Right ventricle myocardium superior (tissue), 1 donor: ENCODE data around the gene KRT73. TPM values are rescaled to one million over a fixed set of nuclear protein-coding genes. Genes with fewer than 3 reads are reported as not detected.

Experiments used
- ATAC-seq: fragments of 200-7000 bp; cut with Tn5 transposase; one replicate; pipeline ENCODE4 v1.9.1; 2020; ENCODE audit warnings: mild to moderate bottlenecking; ENCODE audit not compliant: poor library complexity
- DNase-seq: peaks from one replicate; pipeline ENCODE4 v3.0.0-alpha.2; 2020
- intact Hi-C: fragments of 100-400 bp; cut with DNase I; formaldehyde crosslinking; loops from one replicate; pipeline ENCODE4 v1.11.2; 2022
- total RNA-seq: library from RNA; stranded (reverse); fragmentation: NEBNext Ultra II Directional; extraction: Animal tissue kit (Norgen Biotek cat#: 25700); gene quantifications from one replicate; pipeline ENCODE4 v1.2.1, GENCODE V29; 2021
- donor health status: DM: no; HTN: yes; CAD: no; lungs with severe emphysema.

The KRT73 gene
- total RNA-seq, 1 donor from 2014 or later = not detected

DNA sequence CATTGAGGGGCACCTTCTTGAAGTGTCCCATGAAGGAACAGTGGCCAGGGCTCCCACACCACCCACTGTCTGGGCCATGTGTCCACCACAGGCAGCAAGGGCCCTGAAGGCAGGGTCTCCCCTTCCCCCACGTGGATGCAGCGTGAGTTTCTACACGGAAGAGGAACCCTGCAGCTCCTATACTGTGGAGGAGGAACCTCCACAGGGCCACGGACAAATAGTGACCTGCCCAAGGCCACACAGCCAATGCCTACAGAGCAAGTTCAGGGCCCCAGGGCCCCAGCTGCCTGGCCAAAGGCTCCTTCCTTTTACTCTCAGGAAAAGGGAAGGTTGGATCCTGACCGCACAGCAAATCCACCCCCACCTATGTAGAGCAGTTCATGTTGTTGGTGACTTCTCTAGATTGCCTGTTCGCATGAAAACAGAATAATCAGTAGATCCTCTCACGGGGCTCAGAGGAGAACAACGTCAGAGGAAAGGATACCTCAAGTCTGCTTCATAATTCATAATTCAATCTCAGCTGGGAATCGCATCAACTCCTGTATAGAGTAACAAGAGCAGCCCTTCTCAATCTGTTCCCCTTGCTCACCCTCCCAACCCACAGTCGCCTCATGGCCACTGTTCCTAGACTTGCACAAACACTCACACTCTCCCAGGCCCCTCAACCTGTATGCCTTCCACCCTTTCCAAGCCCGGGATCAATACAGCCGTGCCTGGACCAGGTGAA lies 11.1 kb upstream of the KRT73 start:
- ATAC-seq (no peak), DNase-seq (no peak)
- intact Hi-C loops = no loop called here

DNA sequence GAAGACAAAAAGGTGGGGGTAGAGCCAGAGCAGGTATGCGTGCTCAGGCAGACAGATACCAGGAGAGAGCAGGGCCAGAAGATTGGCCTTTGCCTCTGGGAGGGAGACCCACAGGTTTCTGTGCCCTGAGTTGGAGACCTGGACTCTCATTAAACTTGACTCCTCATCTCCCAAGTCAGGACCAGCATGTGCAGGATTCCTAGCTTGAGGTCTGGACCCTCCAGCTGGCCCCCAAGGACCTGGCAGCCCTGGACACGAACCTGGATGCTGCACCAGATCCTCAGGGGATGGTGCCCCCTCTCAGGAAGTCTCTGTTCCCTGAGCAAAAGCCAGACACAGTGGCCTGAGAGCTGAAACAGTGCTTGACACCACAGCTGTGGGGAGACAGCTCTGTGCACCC lies 10.5 kb upstream of the KRT73 start:
- ATAC-seq = no peak

DNA sequence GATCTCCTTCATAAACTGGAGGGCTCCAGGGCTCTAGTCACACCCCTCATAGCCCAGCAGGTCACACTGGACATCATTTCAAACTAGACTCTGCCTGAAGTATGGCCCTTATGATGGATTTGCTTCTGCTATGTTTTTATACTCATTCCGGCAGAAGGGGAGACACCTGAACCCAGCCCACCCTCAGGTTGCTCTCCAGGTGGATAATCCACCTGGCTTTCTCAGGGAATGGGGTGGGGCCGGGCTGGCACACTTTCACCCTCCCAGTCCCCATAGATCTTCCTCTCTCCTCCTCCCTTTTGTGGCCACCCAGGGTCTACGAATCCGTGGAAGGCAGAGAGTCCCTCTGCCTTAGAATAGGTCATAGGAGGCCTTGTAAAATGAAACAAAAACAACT lies 9.8 kb upstream of the KRT73 start:
- DNase-seq (no peak), ATAC-seq (no peak)
- intact Hi-C loops = no loop called here

More for the DNA sequence above, 10.5 kb upstream of the KRT73 start:
- DNase-seq = no peak
- intact Hi-C loops = no loop called here

DNA sequence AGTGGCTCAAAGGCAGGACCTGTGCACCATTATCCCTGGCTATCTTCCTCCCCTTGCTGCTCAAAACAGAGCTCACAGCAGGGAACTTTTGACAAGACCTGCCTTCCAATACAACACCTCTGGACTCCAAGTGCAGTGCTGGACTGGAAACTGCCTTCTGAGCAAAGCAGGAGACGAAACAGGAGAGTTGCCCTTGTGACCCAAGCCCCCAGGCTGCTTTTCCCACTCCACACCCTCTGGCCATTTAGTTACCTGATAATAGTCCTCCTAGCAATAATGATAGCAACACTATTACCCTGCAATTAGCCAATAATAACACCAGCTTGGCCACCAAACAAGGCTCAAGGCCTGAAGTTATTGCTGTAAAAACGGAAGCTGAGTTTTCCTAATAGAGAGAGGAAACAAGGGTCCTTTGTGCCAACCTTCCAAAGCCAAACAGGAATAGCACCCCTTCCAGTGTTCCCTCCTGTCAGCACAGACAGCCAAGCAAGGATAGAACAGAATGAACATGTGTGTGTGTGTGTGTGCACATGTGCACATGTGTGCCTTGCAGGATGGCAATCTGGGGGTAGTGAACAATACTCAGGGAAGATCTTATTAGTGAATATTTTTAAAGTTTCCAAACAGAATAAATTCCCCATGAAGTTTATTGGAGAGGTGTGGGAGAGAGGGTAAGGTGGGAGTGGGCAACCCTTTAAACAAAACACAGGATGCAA lies 9.2 kb upstream of the KRT73 start:
- intact Hi-C loops = no loop called here
- no peak for ATAC-seq

DNA sequence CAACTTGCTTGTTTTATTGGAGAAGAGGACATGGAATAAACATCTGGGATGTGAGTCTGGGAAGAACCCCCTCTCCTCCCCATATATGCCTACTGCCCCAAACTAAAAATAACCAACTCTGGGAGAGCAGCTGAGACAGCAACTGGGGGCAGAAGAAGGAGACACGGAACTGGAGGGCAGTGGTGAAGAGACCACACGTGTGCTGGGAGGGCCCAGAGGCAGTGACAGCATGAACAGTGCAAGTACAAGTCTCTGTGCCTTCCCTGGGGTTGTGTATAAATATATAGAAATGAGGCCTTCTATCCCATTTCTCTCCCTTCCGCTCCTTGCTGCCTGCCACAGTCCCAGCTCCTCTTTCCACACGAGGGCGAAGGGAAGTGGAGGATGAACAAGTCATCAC lies 4.0 kb upstream of the KRT73 start:
- no peak for DNase-seq
- ATAC-seq = no peak
- intact Hi-C loops = no loop called here

More for the DNA sequence above, 9.2 kb upstream of the KRT73 start:
- no peak for DNase-seq

DNA sequence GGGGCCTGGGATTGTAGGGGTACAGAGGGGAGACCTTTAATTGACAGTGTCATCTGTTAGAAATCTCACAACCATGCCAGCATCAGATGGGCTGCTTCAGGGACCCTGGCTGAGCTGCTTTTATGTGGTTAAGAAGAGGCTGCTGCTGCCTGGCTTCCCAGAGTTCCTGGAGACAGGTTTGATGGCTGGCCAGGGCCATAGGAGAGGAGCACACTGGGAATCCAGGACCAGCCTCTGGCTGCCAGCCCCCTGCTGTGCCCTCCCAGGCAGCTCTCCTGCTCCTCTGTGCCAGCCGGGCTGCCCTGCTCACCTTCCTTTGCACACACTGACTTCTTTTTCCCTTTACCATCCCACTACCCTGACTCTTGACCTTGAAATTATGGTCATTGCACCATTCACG lies 507 bp upstream of the KRT73 start:
- DNase-seq (no peak), ATAC-seq (no peak)
- intact Hi-C loops = no loop called here

DNA sequence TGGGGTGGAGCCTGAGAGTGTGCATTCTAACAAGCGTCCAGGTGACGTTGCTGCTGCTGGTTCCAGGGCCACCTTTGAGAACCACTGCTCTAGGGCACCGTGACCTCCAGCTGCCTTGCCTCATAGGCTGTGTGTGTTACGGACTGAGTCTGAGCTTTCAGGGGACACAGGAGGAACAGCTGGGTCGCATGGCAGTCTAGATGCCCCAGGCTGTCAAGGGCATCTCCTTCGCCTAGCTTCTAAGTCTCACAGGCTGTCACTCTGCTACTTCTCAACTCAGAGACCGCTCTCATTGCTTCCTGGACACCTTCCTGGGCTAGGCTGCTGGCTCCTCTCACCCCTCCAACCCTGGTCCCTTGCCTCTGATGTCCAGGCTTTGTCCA lies 965 bp downstream of the KRT73 start:
- no peak for DNase-seq
- no peak for ATAC-seq
- intact Hi-C loops = no loop called here

DNA sequence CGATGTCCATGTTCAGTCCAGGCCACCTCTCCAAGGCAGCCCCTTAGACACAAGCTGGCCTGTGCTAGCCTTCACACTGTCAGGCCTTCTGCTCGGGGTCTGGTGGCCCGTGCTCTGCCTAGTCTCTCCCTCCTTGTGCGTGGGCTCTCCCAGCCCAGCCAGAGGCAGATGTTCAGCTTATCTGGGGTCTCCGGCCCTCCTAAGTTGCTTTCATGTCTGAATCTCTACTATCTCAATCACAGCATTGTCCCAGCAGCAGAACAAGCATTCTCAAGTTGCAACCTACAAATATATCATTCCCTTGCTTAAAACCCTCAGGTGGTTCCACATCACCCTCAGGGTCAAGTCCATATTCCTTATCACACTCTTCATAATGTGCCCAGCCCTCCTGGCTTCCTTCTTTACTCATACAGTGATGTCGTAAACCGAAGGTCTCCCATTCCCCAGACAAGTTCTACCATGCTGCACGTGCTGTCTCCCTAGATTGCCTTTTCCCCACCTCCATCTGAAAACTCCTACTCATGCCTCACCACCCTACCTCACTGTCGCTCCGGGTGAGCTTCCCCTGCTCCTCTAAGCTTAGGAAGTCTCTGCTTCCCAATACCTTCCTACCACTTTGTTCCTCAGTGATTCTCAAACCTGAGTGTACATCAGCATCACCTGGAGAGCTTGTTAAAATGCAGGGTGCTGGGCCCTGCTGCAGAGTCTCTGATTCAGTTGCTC lies 1.5 kb downstream of the KRT73 start:
- DNase-seq = no peak
- ATAC-seq = no peak
- intact Hi-C loops = no loop called here

DNA sequence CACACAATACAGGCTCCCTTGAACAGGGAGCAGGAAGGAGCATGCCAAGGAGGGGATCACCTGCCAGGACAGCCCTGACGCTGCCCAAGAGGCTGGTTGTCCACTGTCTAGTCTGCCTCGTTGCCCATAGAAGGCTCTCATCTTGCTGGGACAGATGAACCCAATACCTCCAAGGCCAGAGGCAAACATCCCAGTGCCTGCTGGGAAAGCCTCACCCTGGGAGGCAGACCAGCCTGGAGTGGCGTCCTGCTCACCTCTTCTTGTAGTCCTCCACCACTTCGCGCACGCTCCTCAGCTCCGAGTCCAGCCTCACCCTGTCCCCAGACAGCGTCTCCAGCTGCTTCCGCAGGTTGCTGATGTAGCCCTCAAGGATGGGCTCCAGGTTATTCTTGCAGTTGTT lies 2.4 kb downstream of the KRT73 start:
- intact Hi-C loops = no loop called here
- DNase-seq = no peak
- ATAC-seq = no peak

DNA sequence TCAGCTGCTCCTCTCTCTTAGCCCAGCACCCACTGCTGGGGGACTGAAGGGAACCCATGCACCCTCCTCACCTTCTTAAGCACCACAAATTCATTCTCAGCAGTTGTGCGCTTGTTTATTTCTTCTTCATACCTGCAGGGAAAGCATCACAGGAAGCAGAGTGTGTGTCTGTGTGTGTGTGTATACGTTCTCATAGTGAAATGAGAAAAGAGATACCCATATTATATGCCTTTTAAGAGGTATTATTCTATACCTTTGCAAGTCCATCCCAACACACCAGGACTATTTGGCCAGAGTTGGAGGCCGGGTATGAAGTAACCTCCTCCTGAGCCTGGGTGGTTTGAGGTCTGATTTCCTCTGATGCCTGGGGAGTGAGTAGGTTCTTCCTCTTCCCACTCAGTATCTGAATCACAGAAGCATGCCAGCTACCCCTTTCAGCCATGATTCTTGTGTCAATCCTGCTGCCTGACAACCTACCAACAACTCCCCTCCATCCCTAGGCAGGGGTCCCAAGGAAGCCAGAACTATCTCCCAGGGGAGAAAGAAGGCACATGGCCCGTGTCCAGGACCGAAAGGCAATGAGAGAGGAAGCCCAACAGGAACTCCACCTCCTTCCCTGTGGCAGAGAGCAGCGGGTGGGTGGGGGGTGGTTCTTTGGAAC lies 3.0 kb downstream of the KRT73 start:
- DNase-seq = no peak
- intact Hi-C loops = no loop called here
- no peak for ATAC-seq

DNA sequence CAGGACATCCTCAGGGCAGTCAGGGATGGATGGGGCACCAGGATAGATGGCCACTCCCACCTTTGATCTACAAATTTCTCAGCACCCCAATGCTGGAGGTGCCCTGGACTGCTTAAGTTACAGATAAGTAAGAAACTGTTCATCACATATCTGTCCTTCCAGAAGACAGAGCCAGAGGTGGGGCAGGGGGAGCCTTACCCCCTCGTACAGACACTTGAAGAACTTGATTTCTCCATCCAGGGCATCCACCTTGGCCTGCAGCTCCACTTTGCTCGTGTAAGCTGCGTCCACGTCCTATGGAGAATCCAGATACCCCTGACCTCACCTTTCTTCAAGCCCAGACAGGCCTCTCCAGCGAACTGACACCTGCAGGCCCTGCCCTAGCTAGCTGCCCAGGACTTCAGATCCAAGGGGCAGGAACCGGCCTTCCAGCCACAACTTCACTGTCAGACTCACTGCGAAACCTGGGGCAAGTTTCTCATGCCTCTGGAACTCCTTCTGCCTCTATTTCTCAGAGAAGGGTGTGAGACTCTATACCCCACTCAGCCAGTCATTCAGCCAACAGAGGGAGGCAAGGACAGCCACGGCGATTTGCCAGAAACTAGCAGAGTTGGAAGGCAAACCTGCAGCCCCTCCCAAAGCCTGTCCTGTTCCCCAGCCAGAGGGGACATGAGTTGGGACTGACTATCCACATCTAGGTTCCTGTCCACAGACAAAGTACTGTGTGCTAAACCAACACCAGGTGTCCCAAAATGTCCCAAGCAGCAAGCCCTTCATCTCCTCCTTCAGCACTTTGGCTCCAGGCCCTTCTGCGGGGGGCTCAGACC lies 3.8 kb downstream of the KRT73 start:
- ATAC-seq = no peak
- DNase-seq = no peak
- intact Hi-C loops = no loop called here

DNA sequence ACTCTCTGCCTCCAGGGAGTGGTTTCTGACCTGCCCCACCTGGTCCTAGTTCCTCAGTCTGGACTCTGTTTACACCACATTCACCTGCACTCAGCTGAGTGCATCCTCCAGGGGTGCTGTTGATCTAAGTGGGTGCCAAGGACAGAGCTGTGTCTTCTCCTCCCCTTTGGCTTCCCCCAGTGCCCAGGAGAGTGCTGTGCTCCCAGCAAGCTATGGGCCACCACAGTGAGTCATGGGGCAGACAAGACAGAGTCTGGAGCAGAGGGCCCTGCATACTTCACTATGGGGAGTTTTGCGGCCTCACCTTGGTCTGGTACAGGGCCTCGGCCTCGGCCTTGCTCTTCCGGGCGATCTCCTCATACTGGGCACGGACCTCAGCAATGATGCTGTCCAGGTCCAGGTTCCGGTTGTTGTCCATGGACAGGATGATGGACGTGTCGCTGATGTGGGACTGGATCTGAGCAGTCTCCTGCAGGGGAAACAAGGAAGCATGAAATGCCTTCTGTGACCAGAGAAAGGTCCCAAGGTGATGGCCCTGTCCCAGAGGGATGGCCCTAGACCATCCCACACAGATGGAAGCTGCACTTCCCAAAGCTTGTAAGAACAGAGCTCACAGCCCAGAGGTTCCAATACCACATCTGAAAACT lies 4.9 kb downstream of the KRT73 start:
- ATAC-seq = no peak
- no peak for DNase-seq
- intact Hi-C loops = no loop called here

DNA sequence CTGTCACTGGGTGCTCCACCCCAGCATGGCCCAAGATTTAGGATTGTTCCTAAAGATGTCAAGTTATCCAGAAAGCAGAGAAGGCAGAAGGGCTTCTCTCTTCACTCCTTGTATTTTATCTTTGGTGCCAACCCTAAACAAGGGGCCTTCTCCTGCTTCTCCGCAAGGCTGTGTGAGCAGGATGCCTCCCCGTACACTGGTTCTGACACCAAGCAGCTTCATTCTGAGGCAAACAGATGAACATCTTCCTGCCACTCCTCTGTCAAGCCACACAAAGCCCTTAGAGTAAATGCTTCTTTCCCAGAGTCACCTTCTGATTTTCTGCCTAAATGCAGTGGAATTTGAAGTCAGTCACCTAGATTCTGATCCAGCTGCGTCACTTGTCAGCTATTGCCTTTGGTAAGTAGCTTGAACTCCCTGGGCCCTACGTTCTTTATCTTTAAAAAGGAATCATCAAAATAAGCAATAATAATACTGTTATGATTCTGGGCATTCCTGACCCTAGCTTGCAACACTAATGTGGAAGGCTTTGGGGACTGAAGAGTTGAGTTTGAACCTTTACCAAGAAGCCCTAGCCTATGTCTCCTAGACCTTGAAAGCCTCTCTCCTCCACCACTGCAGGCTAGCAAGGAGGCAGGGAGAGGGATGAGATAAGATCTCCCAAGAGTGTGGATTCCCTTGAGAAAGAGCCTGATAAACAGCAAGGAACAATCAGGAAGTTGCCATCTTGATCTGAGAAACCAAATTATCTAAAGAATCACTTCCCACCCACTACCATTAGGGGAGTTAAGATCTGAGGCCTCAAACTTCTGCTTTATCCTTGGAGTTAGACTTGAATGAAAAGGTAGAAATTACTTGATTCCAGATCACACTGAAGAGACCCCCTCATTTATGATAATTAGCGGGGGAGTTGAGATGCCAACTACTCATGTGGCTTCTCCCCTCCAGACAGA lies 5.7 kb downstream of the KRT73 start:
- DNase-seq (no peak), ATAC-seq (no peak)
- intact Hi-C loops = no loop called here

DNA sequence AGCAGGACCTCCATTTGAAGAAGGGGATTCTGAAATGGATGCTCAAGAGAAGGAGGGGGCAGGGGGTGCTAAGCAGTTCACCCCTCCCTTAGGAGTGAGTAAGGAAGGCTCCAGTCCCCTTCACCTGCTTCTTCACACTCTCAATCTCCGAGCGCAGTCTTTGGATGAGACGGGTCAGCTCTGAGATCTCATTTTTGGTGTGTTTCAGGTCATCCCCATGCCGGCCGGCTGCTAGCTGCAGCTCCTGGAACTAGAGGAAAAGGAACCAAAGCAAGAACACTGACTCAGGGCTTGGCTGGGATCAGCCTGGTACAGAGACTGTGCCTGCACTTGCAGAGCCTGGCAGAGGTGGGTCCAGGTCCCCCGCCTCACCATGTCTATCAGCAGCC lies 7.3 kb downstream of the KRT73 start:
- intact Hi-C loops = no loop called here
- ATAC-seq (no peak), DNase-seq (no peak)

DNA sequence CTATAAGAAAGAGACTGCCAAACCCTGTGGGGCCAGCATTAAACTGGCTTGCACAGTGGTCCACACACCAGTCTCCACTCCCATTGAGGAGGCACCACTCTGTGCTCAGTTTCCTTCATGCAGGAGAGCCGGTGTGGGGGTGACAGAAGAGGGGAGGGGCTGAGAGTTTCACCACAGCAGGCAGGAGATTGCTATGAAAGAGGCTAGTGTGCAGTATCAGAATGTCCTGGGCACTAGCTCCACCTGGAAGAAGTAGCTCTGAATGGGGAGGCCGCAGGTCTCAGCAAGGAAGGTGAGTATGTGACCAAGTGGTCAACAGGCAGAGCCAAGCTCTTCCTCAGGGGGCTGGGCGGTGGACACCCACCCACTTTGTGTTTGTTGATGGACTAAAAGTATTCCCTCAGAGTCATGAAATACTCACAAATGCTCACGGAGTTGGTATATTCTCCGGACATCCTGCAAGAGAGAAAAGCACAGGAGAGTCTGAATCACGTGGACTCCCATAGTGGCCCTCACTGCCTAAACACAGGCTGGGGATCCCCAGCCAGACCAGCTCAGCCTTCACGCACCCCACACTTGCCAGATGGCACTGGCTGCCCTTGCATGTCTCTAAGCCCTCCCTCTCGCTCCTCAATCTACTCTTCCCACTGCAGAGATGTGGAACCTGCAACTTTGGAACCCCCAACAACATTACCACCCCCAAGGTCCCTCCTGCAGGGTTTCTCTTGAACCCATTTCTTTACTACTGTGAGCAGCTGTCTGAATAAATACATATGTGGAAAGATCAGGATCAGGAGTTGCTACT lies 9.3 kb downstream of the KRT73 start:
- ATAC-seq (no peak), DNase-seq (no peak)
- intact Hi-C loops = no loop called here

DNA sequence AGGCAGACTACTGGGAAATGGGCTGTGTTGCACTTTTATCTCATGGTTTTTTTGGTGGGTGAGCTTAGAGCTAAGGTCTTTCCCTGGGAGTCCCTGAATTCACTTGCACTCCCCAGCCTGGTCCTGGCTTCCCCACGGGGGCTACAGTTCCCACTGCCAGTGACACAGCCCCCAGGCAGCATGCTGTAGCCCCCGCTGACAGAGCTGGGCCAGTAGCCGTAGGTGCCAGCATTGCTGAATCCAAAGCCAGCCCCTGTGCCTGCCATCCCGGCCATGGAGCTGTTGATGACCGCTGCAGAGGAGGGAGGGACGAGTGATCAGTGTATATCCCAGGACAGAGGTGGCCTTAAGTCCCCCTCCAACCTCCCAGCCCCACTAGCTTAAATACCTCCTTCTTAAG lies 10.2 kb downstream of the KRT73 start:
- ATAC-seq (no peak), DNase-seq (no peak)
- intact Hi-C loops = no loop called here
